Retinal pigment epithelial cell (primary cell): Measurements from ENCODE around the gene ADCY3.

ENCODE experiments used
- DNase-seq: peaks from one replicate; pipeline ENCODE4 v3.0.0-alpha.2; 2010; ENCODE audit warnings: low read depth
- H3K4me3 ChIP-seq: 2 replicates; pipeline ENCODE4 v1.5.1; 2011; ENCODE audit warnings: mild to moderate bottlenecking, low read length, control low read depth, moderate library complexity
- CTCF ChIP-seq: conservative IDR thresholded peaks from 2 replicates; pipeline ENCODE4 v1.5.1; 2011; ENCODE audit warnings: low read depth, low read length, control low read depth, inconsistent platforms

Gene ADCY3

GRCh38 chr2:24909555-24910177, 10.4 kb downstream of the ADCY3 start:
- H3K4me3 ChIP-seq: no peak overlapping the region
- DNase-seq: no peak
- TF ChIP-seq CTCF: no peak

- no peak overlapping the region for H3K4me3 ChIP-seq
- no peak for DNase-seq
- no peak for TF ChIP-seq CTCF
These were observed 11.6 kb downstream of the ADCY3 start for GRCh38 chr2:24908461-24908901.

GRCh38 chr2:24907116-24907515, 12.9 kb downstream of the ADCY3 start:
- no peak for TF ChIP-seq CTCF
- DNase-seq: no peak
- H3K4me3 ChIP-seq: no peak overlapping the region

- no peak for DNase-seq
- no peak overlapping the region for H3K4me3 ChIP-seq
- no peak for TF ChIP-seq CTCF
These were observed 13.6 kb downstream of the ADCY3 start for GRCh38 chr2:24906466-24906865.

GRCh38 chr2:24903161-24904103, 16.6 kb downstream of the ADCY3 start:
- no peak for TF ChIP-seq CTCF
- DNase-seq: no peak
- no peak overlapping the region for H3K4me3 ChIP-seq

GRCh38 chr2:24899361-24899910, 20.6 kb downstream of the ADCY3 start:
- no peak for TF ChIP-seq CTCF

More at GRCh38 chr2:24899361-24899910, 20.6 kb downstream of the ADCY3 start:
- no peak for DNase-seq
- H3K4me3 ChIP-seq: no peak overlapping the region
